ENCODE measurements around the gene CCDC6.

The CCDC6 gene

DNA sequence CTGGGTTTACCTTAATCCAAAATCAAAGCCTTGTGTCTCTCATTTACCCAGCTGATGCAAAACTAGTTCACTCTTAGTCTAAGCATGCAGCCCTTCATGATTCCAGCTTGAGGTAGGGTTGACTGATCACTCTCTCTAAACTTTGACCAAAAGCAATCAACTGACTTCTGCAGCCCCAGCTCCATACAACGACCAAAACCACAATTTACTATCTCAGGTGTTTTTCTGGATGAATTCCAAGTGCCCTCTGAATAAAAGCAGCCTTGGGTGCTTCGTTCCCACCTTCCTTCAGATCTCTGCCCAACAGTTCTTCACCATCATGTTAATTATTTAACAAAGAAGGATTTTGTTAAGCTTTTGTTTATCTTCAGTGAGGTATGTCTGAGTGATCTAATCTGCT, 62.6 kb downstream of the CCDC6 start:
- no peak for DNase-seq

DNA sequence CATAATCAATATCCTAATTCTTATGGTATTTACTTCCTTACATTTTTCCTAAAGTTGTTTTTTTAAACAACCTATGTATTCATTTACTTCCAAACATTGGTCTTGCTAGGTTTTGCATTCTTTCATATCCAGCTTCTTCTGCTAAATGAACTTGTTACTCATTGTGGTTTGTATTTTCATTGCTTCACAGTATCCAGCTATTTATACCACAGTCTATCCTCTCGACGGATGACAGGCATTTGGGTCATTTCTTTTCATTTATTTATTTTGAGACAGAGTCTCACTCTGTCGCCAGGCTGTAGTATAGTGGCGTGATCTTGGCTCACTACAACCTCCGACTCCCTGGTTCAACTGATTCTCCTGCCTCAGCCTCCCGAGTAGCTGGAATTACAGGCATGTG, 66.8 kb downstream of the CCDC6 start:
- DNase-seq: no peak

GRCh38 chr10:59838085-59838789, 68.1 kb downstream of the CCDC6 start:
- DNase-seq: no peak

DNA sequence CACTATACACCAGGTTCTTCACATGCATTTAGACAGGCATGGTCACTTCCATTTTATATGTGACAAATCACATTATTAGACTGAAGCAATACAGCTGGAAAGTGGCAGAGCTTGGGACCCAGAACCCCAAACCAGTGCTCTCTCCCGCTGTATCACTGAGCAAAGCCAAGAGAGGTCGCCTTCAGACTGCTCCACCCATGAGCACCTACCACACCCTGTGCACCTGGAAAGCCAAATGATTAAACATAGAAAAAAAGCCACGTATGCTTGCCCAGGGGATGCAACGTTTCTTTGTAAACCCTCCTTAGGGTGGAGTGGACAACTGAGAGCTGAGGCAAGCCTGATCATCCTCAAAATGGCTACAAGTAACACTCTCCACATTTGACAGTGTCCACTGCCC, 72.5 kb downstream of the CCDC6 start:
- DNase-seq: no peak

GRCh38 chr10:59832506-59832905, 73.8 kb downstream of the CCDC6 start:
- no peak for DNase-seq

- DNase-seq: no peak
Measured at GRCh38 chr10:59831658-59832503, 74.5 kb downstream of the CCDC6 start.

DNA sequence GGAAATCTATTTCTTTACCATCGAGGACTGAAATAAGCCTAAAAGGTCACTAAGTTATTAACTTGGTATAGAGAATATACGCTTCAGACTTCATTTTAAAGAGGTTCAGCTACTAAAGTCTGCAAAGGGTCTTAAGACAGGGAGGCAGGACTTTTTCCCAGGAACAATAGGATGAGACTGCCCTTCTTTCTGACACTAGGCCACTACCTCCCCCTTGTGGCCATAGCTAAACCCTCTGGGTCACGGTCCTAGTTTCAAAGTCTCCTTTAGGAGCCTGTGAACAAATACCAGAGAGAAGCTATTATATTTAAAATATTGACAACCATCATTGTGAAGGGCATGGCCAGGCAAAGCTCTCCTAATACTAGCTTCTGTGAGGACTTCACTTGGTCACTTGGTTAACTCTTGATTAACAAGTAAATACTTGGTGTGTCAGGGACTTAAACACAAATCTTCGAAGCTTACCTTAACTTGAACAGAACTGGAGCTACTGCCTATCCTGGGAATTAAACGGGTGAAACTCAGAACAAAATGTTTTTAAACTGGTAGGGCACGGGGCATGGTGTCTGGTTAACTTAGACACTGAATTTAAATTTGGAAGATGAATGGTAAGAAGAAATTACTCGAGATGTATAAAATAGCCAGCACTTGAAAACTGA, 75.6 kb downstream of the CCDC6 start:
- DNase-seq: no peak

DNA sequence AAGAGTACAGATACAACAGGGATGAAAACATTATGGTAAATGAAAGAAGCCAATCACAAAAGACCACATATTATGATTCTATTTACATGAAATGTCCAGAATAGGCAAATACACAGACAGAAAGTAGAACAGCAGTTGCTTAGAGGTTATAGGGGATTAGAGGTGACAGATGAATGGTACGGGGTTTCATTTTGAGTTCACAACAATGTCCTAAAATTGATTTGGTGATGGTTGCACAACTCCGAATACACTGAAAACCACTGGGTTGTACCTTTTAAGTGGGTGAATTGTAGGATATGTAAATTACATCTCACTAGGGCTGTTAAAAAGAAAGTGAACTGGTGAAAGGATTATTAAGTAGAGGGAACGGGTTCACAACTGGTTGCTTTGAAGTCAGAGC, 76.8 kb downstream of the CCDC6 start:
- DNase-seq: no peak

DNA sequence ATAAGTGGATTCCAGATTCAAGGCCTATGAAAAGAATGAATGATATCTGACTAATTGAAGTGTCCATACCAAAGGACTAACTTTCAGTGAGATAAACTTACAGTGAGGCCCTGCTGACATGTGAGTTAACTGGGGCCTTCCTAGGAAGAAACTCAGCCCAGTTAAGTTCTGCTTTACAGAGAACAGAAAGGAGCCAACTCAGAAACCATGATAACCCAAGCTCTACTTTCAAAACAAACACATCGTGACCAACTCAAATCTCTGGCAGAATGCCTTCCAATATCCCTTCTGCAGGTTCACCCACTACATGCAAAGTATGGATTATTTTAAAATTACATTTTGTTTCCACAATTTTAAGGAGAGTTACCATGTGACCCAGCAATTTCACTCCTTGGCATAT, 77.3 kb downstream of the CCDC6 start:
- no peak for DNase-seq

DNA sequence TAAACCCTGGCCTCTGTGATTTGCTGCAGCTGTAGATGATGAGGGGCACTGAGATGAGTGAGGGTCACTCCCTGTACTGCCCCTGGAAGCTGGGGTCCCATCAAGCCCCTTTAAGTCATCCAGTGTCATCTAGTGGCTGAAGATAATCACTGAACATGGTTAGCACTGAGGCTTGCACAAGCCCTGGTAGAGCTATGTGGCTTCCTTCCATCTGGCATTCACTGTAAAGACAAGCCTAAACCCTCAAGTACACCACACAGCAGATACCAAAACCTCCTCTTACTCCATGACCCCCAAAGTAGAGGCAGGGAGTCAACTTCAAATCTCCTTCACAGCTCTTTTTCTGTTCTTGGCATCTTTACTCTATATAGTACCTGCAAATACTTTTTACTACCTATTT, 80.4 kb downstream of the CCDC6 start:
- no peak for DNase-seq

GRCh38 chr10:59823751-59824150, 82.6 kb downstream of the CCDC6 start:
- no peak for DNase-seq

DNA sequence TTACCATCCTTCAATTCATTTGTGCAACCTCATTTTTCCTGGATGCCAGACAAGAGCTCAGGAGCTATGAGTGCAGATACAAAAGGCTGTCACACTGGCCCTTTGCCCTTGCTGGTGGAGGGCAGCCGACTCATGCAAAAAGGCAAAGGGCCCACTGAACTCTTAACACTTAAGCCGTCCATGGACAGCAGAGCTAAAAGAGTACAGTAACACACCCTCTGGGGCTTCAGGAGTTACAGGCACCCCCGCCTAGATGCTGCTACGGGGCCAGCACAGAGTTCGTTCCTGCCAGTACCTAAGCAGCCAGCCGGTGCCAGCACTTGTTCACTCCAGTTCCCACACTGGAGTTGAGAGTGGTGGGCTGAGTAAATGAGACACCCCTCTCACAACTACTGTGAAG, 83.2 kb downstream of the CCDC6 start:
- DNase-seq: no peak

GRCh38 chr10:59820471-59820870, 85.9 kb downstream of the CCDC6 start:
- no peak for DNase-seq

DNA sequence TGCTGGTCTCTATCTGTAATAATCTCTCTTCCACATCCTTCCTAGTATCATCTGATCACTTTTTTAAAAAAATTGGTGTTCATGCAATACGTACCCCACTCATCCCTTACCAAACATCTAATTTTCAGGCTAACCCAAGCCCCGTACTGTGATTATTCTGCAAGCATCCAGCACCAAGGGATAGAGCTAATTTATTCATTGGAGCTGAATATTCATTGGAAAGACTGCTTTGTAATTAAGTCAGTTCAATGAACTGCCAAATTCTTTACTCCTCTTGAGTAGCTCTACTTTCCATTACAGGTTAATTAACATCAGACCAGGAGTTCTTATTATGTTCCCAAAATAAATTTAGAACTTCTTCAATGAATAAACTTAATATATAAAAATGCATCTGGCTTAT, 86.7 kb downstream of the CCDC6 start:
- DNase-seq: no peak

DNA sequence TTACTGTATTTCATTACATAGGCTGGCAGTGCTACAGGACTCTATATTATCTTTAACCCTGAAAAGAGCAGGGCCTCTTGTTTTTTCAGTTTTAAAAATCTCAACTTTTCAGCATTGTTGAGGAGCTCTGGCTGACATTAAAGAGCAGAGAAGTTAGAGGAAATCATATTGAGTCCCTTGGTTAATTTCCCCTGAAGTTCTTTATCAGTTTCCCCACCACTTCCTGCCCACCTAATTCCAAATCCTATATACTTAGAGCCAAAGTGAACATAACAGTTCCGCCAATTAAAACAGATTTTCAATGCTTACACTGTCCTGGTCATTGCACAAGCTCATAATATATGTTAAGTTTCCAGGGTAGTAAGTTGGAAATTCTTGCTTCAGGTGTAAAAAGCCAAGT, 87.1 kb downstream of the CCDC6 start:
- no peak for DNase-seq

GRCh38 chr10:59817773-59818172, 88.6 kb downstream of the CCDC6 start:
- DNase-seq: no peak

GRCh38 chr10:59814878-59815277, 91.5 kb downstream of the CCDC6 start:
- DNase-seq: no peak

DNA sequence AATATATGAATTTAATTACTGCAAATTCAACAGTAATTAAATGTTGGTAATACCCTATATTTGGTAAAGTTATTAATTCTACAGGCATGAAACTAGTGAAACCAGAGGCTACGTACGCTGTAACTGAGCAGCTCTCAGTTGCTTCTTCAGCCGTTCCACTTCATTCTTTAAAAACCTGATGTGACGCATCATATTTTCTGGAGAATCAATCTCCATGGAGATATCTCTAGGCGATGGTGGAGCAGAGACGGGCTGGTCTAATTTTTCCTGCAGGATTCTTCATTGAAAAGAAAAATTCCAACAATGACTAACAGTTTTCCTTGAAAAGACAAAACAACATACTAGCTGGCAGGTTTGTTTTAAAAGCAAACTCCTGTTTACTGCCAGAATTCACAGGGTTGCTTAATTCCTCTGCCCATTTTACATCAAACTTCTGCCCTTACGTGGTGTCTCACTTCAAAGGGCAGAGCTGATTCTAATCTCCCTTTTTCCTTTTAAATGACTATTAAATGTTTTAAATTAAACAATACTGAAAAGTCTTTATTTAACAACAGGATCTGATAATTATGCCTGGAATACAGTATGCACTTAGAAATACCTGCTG, 93.7 kb downstream of the CCDC6 start:
- no peak for DNase-seq

DNA sequence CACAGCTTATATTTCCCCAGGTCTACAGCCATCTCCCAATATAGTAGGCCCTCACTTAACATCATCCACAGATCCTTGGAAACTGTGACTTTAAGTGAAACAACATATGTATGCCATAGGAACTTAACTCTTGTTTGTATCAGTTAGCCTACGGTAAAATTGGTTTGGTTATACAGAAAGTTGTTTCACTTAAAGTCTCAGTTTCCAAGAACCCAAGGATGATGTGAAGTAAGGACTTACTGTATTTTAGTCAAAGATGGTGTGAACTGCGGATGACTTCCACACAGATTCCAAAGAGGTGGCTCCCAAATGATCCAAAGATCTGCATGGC, 96.7 kb downstream of the CCDC6 start:
- no peak for DNase-seq

- no peak for DNase-seq
Measured at GRCh38 chr10:59808896-59809643, 97.3 kb downstream of the CCDC6 start.

DNA sequence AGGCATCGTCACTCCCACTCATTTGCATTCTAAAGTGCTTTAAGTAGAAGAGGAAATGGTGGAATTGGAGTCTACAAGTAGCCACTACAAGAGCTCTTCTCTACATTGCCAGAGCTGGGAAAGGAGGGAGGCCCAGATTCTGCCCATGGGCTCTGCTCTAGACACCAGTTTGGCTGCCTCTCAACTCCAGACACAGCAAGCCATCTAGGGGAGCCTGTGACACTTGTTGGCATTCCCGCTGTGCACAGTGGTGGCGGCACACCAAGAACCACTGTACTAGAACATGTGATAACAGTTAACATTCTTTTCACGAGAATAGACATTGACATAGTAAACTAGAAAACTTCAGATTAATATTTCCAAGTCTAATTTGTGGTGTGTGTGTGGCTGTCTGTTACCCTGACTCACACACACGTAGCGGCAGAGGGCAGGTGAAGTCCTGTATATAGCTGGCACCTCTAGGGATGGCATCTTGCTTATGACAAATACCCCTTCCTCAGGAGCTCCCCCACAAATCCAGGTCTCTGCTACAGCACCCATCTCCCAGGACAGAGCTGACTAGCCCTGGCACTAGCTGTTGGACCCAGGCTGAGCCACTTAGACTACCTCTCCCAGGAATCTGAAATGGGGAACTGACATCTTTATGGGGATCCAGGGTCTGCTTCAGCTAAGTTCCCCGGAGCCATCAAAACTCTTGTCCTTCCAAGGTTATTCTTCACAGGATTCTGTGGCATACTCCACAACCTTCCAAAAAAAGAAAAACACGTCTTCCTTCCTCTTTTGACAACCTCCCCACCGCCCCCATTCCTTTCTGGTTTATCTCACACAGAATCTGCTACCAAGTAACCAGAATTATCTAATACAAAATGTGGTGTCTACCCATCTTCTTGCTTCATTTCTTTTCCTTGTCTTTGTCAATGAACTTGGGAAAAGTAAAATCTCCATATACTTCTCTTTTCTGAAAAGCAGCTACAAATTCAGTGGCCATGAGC, 98.4 kb downstream of the CCDC6 start:
- no peak for DNase-seq

GRCh38 chr10:59805014-59805413, 101.3 kb downstream of the CCDC6 start:
- DNase-seq: no peak
